SU-DHL-6 (cell line): ENCODE data around the gene GCDH.

Source experiments
- CTCF ChIP-seq: fragments of 200-600 bp; sonication (generic); IDR thresholded peaks from one replicate; pipeline ENCODE4 v1.5.1; 2017; ENCODE audit warnings: antibody characterized with exemption, mild to moderate bottlenecking, low read length, moderate library complexity; ENCODE audit not compliant: insufficient read depth, poor library complexity, severe bottlenecking
- EZH2phosphoT487 ChIP-seq: fragments of 200-600 bp; sonication (generic), shearing (Covaris generic); conservative IDR thresholded peaks from 2 replicates; pipeline ENCODE4 v1.6.1; 2018; ENCODE audit warnings: mild to moderate bottlenecking, antibody characterized with exemption, low read length, moderate library complexity, mixed read lengths

- TF ChIP-seq CTCF (no peak), EZH2phosphoT487 (no peak)
Measured at GRCh38 chr19:12867120-12868099, 23.6 kb upstream of the GCDH start.
